GM21390 (cell line): ENCODE data around the gene ZNRF4.

Source experiments
- ATAC-seq: cut with Tn5 transposase; IDR thresholded peaks from one replicate; pipeline ENCODE4 v1.9.1; 2021; ENCODE audit not compliant: unreplicated experiment

Gene ZNRF4

GRCh38 chr19:5501907-5502306, 46.7 kb downstream of the ZNRF4 start:
- no peak for ATAC-seq

GRCh38 chr19:5503598-5503997, 48.4 kb downstream of the ZNRF4 start:
- ATAC-seq, result no peak

GRCh38 chr19:5504114-5504513, 48.9 kb downstream of the ZNRF4 start:
- ATAC-seq, result no peak
